ENCODE measurements around the gene TRAF1.

The TRAF1 gene

DNA sequence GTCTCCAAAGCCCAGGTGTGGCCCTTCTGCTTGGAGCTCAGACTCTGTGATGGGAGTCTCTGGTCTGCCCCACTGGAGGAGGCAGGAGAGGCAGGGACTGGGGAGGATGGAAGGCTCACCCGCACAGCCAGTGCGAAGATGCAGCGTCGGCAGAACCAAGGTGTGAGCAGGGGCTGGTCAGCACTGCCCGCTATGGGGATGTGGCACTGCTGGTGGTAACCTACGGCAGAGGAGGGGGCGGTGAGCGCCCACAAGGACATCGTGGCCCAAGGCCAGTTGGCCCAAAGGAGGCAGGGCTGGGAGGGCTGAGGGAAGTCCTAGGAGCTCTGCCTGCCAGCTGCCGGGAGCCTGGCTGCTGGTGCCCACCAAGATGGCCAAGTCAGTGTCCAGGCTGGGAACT is 56.9 kb downstream of the TRAF1 start:
- POLR2A ChIA-PET = no interaction called here
- TF ChIP-seq, protein P1, sequence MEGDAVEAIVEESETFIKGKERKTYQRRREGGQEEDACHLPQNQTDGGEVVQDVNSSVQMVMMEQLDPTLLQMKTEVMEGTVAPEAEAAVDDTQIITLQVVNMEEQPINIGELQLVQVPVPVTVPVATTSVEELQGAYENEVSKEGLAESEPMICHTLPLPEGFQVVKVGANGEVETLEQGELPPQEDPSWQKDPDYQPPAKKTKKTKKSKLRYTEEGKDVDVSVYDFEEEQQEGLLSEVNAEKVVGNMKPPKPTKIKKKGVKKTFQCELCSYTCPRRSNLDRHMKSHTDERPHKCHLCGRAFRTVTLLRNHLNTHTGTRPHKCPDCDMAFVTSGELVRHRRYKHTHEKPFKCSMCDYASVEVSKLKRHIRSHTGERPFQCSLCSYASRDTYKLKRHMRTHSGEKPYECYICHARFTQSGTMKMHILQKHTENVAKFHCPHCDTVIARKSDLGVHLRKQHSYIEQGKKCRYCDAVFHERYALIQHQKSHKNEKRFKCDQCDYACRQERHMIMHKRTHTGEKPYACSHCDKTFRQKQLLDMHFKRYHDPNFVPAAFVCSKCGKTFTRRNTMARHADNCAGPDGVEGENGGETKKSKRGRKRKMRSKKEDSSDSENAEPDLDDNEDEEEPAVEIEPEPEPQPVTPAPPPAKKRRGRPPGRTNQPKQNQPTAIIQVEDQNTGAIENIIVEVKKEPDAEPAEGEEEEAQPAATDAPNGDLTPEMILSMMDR (IDR thresholded peaks at IDR 0.05; ENCODE audit: insufficient read depth, low read length, missing control alignments) = no peak
- no peak for DNase-seq (ENCODE audit: low read depth, low spot score)
- CTCF ChIA-PET = interaction anchor here (0.6 to 2.4 kb wide), 14 partner anchors 8 to 114 kb away, joined by 3 to 14 read pairs (median 5); partner anchors contain the start of genes PHF19, PSMD5 and TRAF1
- no peak overlapping the region for H3K4me3 ChIP-seq (ENCODE audit: low read depth, low read length)

DNA sequence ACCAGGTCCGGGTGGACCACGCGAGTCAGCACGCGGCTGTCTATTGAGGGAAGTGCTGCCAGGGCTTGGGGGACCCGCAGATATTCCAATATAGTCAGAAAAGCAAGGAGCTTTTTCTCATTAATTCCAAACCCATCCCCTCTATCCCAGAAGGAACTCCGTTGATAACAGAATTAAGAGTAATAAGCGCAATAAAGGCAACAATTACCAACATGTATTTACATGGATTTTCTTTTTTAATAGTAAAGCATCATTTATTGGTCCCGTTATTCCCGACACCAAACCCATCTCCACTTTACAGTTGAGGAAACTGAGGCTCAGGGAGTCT is 57.3 kb downstream of the TRAF1 start:
- DNase-seq (ENCODE audit: low read depth, low spot score) = no peak
- H3K4me3 ChIP-seq (ENCODE audit: low read depth, low read length) = peak overlapping the region; percentile 65
- ChIA-PET POLR2A (no interaction called here), CTCF (interaction anchor here (0.6 to 2.4 kb wide), 14 partner anchors 8 to 114 kb away, joined by 3 to 14 read pairs (median 5); partner anchors contain the start of genes PHF19, PSMD5 and TRAF1)
- TF ChIP-seq, protein P1 (IDR thresholded peaks at IDR 0.05; ENCODE audit: insufficient read depth, low read length, missing control alignments) = no peak

DNA sequence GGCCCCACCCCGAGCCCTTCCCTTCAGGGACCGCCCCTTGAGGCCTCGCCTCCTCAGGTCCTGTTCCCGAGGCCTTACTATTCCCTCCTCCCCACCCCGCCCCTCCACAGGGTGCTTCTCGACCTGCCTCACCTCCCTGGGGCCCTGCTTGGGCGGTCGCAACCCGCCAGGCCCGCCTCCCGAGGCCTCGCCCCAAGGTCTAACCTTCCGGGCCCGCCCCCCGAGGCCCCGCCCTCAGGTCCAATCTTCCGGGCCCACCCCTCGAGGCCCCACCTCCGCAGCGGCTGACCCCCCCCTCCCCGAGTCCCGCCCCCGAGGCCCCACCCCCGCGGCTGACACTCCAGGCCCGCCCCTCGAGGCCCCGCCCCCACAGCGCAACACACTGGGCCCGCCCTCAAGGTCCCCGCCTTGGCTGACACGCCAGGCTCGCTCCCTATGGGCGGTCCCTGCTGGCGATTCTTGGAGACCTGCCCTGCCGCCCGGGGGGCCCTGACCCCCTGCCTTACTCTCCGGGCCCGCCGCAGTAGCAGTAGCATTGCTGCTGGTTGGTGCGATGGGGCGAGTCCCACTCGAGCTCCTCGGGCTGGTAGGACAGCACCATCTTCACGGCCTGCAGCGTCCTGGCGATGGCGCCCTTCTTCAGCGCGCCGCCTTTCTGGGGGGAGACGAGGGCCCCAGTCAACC is 57.8 kb downstream of the TRAF1 start:
- TF ChIP-seq, protein P1 (IDR thresholded peaks at IDR 0.05; ENCODE audit: insufficient read depth, low read length, missing control alignments) = peak; percentile 75
- DNase-seq (ENCODE audit: low read depth, low spot score) = peak; percentile 23
- H3K4me3 ChIP-seq (ENCODE audit: low read depth, low read length) = peak overlapping the region; percentile 65
- POLR2A ChIA-PET = no interaction called here
- CTCF ChIA-PET = interaction anchor here (0.8 to 2.4 kb wide), 13 partner anchors 13 to 113 kb away, joined by 3 to 14 read pairs (median 5); partner anchors contain the start of genes PSMD5 and TRAF1

DNA sequence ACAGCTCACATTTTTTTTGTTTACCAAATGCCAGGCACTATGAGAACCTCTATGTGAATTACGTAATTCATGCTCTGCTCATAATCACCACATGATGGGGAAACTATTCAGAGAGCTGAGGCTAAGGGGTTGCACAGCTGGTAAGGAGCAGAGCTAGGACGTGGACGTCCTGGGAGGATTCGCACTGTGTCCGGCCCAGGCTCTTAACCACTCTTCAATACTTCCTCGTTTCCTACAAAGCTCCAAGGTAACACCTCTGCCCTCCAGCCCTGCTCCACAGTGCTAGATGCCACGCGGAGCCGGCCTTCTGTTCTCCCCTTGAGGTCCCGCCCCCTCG is 58.3 kb downstream of the TRAF1 start:
- ChIA-PET CTCF (interaction anchor here (0.8 to 2.0 kb wide), 6 partner anchors 13 to 113 kb away, joined by 3 to 9 read pairs (median 6); partner anchors contain the start of genes PSMD5 and TRAF1), POLR2A (interaction anchor here (0.8 kb wide), 1 partner anchor 9 kb away, joined by 3 read pairs; no protein-coding TSS in a partner anchor)
- DNase-seq (ENCODE audit: low read depth, low spot score) = peak; percentile 16
- TF ChIP-seq, protein P1 (IDR thresholded peaks at IDR 0.05; ENCODE audit: insufficient read depth, low read length, missing control alignments) = no peak
- H3K4me3 ChIP-seq (ENCODE audit: low read depth, low read length) = peak overlapping the region; percentile 52

DNA sequence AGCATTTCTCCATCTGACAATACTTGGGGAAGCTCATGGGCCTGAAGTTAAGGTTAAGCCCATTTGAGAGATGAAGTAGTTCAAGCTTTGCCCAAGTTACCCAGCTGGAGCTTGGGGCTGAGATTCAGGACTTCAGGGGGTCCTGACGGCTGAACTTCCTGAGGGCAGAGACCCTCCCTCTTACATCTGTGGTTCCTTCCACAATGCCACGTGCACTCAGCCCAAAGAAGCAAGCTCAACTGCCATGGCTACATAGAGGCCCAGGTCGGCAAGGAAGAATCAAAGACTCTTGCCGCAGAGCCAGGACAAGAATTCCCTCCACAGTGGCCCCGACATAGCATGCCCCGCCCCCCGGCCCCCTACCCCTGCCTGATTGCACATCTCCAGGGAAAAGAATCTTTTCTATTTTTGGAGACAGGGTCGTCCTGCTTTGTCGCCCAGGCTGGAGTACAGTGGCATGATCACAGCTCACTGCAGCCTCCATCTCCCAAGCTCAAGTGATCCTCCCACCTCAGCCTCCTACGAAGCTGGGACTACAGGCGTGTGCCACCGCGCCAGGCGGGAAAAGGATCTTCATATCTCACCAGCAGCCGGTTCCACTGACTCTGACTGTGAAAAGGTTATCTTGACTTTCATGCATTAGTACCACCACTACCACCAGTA is 58.8 kb downstream of the TRAF1 start:
- ChIA-PET CTCF (interaction anchor here (0.8 to 1.9 kb wide), 3 partner anchors 12 to 69 kb away, joined by 3 to 9 read pairs (median 8); partner anchors contain the start of gene TRAF1), POLR2A (interaction anchor here (0.8 kb wide), 1 partner anchor 10 kb away, joined by 3 read pairs; no protein-coding TSS in a partner anchor)
- no peak overlapping the region for H3K4me3 ChIP-seq (ENCODE audit: low read depth, low read length)
- TF ChIP-seq, protein P1 (IDR thresholded peaks at IDR 0.05; ENCODE audit: insufficient read depth, low read length, missing control alignments) = no peak
- no peak for DNase-seq (ENCODE audit: low read depth, low spot score)

DNA sequence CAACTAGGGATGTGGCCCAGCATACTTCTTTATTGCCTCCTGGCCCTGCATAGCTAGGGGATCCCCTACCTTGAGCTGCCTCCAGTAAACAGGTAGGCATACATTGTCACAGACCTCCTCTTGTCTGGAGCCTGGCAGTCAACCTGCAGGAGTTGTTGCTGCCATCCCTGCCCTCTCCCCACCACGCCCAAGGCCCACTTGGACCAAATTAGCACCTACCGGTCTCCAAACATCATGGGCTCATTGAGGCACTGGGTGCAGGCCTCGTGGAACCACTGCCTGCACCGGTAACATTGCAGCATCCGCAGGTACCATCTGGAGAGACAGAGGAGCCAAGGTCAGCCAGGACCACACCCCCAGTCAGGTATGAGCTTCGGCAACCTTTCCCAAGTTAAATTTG is 59.9 kb downstream of the TRAF1 start:
- ChIA-PET POLR2A (no interaction called here), CTCF (interaction anchor here (1.3 to 1.6 kb wide), 3 partner anchors 8 to 70 kb away, joined by 3 to 8 read pairs (median 3); no protein-coding TSS in a partner anchor)
- no peak for DNase-seq (ENCODE audit: low read depth, low spot score)
- TF ChIP-seq, protein P1 (IDR thresholded peaks at IDR 0.05; ENCODE audit: insufficient read depth, low read length, missing control alignments) = no peak
- H3K4me3 ChIP-seq (ENCODE audit: low read depth, low read length) = no peak overlapping the region

All from AG04449 (cell line).